ENCODE results near the gene PPP4R3A. TPM values are rescaled to one million over a fixed set of nuclear protein-coding genes. Genes with fewer than 3 reads are reported as not detected.

Gene PPP4R3A
- total and polyA plus RNA-seq, 2 of the 4 experiments (the other 2 are of a cell fraction), result 28.2 to 28.9 TPM

DNA sequence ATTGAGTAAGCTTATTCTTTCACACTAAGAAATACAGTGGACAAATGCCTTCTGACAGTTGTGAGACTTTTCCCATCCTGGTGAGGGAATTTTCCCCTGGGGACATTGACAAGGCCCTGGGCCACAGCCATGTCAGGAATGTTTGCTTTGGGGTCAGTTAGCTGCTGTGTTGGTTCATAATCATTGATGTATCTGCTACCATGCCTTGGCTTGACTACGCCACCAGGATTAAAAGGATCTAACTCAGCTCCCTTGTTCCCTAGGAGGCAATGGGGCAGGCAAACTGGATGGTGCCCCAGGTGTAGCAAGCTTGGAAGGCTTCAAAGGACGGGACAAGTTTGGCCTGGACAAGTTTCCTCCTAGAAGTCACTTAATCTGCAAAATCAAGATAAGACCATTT, 89.4 kb downstream of the PPP4R3A start:
- no TSS peak for BruUV-seq (replicated peaks)
- Histone ChIP-seq H4K20me1 (ENCODE audit: insufficient read depth, low read length) (no peaks in the 10 kb centered on the region), H3K18ac (ENCODE audit: low read depth, low read length) (no peak overlapping the region), H3K36me3 (ENCODE audit: control insufficient read depth, insufficient read depth, low read length) (no peaks in the 10 kb centered on the region), H2BK20ac (ENCODE audit: low read depth, low read length) (no peak overlapping the region), H2BK120ac (ENCODE audit: low read depth, low read length) (no peak overlapping the region), H3K4me1 (ENCODE audit: control insufficient read depth, insufficient read depth, low read length) (no peaks in the 10 kb centered on the region), H4K5ac (ENCODE audit: low read depth, low read length) (no peak overlapping the region), H3K23ac (ENCODE audit: low read depth, low read length) (no peak overlapping the region), H4K8ac (ENCODE audit: low read depth in 2 of 2, low read length in 2 of 2) (no peak overlapping the region), H3K56ac (ENCODE audit: extremely low read depth, insufficient read depth, low read length) (no peak overlapping the region), H3K79me1 (ENCODE audit: low read depth in 1 of 2, low read length in 2 of 2) (no peaks in the 10 kb centered on the region), H3K4me3 (ENCODE audit: insufficient read depth, low read depth, low read length) (no peak overlapping the region), H4K91ac (ENCODE audit: insufficient read depth, low read depth, low read length) (no peak overlapping the region), H3K27ac (ENCODE audit: insufficient read depth, low read length) (no peak overlapping the region), H2BK15ac (ENCODE audit: low read depth, low read length) (no peak overlapping the region), H2AK9ac (replicated peaks; ENCODE audit: low read depth, low read length, poor library complexity) (no peak overlapping the region), H3K9me3 (ENCODE audit: control insufficient read depth, insufficient read depth, low read length) (no peaks in the 10 kb centered on the region), H3K4ac (ENCODE audit: low read depth, low read length) (no peak overlapping the region), H3K14ac (replicated peaks; ENCODE audit: low read depth, low read length) (no peak overlapping the region), H2BK5ac (ENCODE audit: low read depth, low read length, poor library complexity, severe bottlenecking) (no peak overlapping the region), H3K27me3 (ENCODE audit: control insufficient read depth, insufficient read depth, low read length) (peaks cover 26% of the 10 kb centered on the region), H3K9me1 (ENCODE audit: insufficient read depth, low read length) (no peaks in the 10 kb centered on the region), H3K4me2 (ENCODE audit: low read depth, low read length) (no peak overlapping the region), H2AK5ac (ENCODE audit: low read depth, low read length) (no peak overlapping the region), H2AFZ (replicated peaks; ENCODE audit: low read length, poor library complexity) (no peak overlapping the region), H3K9ac (ENCODE audit: low read depth, low read length) (no peak overlapping the region)
- ChIA-PET CTCF (interaction anchor here (0.6 kb wide), 1 partner anchor 107 kb away, joined by 5 read pairs; no protein-coding TSS in a partner anchor), POLR2A (ENCODE audit: unreplicated experiment) (no interaction called here)
- in situ Hi-C loops (cut with MboI; ENCODE audit: low sequenced_read_pairs) (loop anchor here (10.0 kb wide), 1 partner anchor 96 kb away; no protein-coding TSS in a partner anchor), dilution Hi-C loops (cut with HindIII; ENCODE audit: low sequenced_read_pairs, unreplicated experiment) (no loop called here), intact Hi-C loops (cut with micrococcal nuclease) (no loop called here)
- WGBS, 2 experiments (ENCODE audit: extremely low coverage in 2 of 2, insufficient read length in 1 of 2), result no CpG with 5 or more reads among the region's 2 CpGs
- DNase-seq (no peak), ATAC-seq (ENCODE audit: low read depth) (no peak)
- no peak for TF ChIP-seq MAZ (IDR thresholded peaks at IDR 0.05; ENCODE audit: borderline replicate concordance, low read depth, low read length)
- no peak for TF ChIP-seq POLR2A (IDR thresholded peaks at IDR 0.05; ENCODE audit: low read depth, low read length)
- no peak for TF ChIP-seq RAD21 (IDR thresholded peaks at IDR 0.05; ENCODE audit: low read length)
- TF ChIP-seq, protein P1, sequence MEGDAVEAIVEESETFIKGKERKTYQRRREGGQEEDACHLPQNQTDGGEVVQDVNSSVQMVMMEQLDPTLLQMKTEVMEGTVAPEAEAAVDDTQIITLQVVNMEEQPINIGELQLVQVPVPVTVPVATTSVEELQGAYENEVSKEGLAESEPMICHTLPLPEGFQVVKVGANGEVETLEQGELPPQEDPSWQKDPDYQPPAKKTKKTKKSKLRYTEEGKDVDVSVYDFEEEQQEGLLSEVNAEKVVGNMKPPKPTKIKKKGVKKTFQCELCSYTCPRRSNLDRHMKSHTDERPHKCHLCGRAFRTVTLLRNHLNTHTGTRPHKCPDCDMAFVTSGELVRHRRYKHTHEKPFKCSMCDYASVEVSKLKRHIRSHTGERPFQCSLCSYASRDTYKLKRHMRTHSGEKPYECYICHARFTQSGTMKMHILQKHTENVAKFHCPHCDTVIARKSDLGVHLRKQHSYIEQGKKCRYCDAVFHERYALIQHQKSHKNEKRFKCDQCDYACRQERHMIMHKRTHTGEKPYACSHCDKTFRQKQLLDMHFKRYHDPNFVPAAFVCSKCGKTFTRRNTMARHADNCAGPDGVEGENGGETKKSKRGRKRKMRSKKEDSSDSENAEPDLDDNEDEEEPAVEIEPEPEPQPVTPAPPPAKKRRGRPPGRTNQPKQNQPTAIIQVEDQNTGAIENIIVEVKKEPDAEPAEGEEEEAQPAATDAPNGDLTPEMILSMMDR (conservative IDR thresholded peaks at IDR 0.05; ENCODE audit: low read depth, low read length), result no peak
- TF ChIP-seq NFE2L2 (IDR thresholded peaks at IDR 0.05; ENCODE audit: low read depth, low read length), result no peak

Data from IMR-90 (cell line).